IPS-18a (cell line): ENCODE data around the gene CAMK2G.
"Not testable (repeated sequence)": the region's sequence is repeated elsewhere in the genome, so short reads cannot be mapped to it uniquely, and the experiment has no call there.

ENCODE experiments used
- H3K27ac ChIP-seq: one replicate; pipeline ENCODE4 v1.5.1; 2013; ENCODE audit warnings: low read length
- H3K27me3 ChIP-seq: one replicate; pipeline ENCODE4 v1.6.1; 2013; ENCODE audit warnings: mild to moderate bottlenecking, low read length; ENCODE audit not compliant: control insufficient read depth, insufficient read depth
- H3K36me3 ChIP-seq: one replicate; pipeline ENCODE4 v1.6.1; 2013; ENCODE audit warnings: low read depth, low read length; ENCODE audit not compliant: control insufficient read depth
- H3K4me1 ChIP-seq: one replicate; pipeline ENCODE4 v1.6.1; 2013; ENCODE audit warnings: low read depth, low read length; ENCODE audit not compliant: control insufficient read depth
- H3K4me3 ChIP-seq: one replicate; pipeline ENCODE4 v1.5.1; 2013; ENCODE audit warnings: low read length
- H3K9ac ChIP-seq: one replicate; pipeline ENCODE4 v1.6.1; 2013; ENCODE audit warnings: mild to moderate bottlenecking, low read length, moderate library complexity
- H3K9me3 ChIP-seq: one replicate; pipeline ENCODE4 v1.6.1; 2013; ENCODE audit warnings: low read depth, low read length; ENCODE audit not compliant: control insufficient read depth

The CAMK2G gene

GRCh38 chr10:73899423-73899822, 25.1 kb upstream of the CAMK2G start:
- Histone ChIP-seq H3K4me3 (no peak overlapping the region), H3K27ac (no peak overlapping the region)

GRCh38 chr10:73898730-73899410, 24.5 kb upstream of the CAMK2G start:
- Histone ChIP-seq H3K4me3 (no peak overlapping the region), H3K9me3 (no peaks in the 10 kb centered on the region), H3K4me1 (no peaks in the 10 kb centered on the region), H3K27ac (no peak overlapping the region), H3K9ac (no peak overlapping the region), H3K36me3 (no peaks in the 10 kb centered on the region), H3K27me3 (no peaks in the 10 kb centered on the region)

More at GRCh38 chr10:73899423-73899822, 25.1 kb upstream of the CAMK2G start:
- H3K9me3 ChIP-seq = no peaks in the 10 kb centered on the region
- H3K36me3 ChIP-seq = no peaks in the 10 kb centered on the region
- H3K9ac ChIP-seq = no peak overlapping the region
- no peaks in the 10 kb centered on the region for H3K27me3 ChIP-seq
- no peaks in the 10 kb centered on the region for H3K4me1 ChIP-seq

- no peak overlapping the region for H3K9ac ChIP-seq
- no peak overlapping the region for H3K27ac ChIP-seq
- no peak overlapping the region for H3K4me3 ChIP-seq
- H3K27me3 ChIP-seq = no peaks in the 10 kb centered on the region
- H3K36me3 ChIP-seq = no peaks in the 10 kb centered on the region
- no peaks in the 10 kb centered on the region for H3K9me3 ChIP-seq
- no peaks in the 10 kb centered on the region for H3K4me1 ChIP-seq
Measured at GRCh38 chr10:73897693-73898092, 23.3 kb upstream of the CAMK2G start.

GRCh38 chr10:73895381-73895780, 21.0 kb upstream of the CAMK2G start:
- H3K27me3 ChIP-seq, H3K9me3 ChIP-seq, H3K4me3 ChIP-seq, H3K36me3 ChIP-seq, H3K4me1 ChIP-seq, H3K9ac ChIP-seq, H3K27ac ChIP-seq: not testable (repeated sequence)

- Histone ChIP-seq H3K4me3 (no peak overlapping the region), H3K9me3 (no peaks in the 10 kb centered on the region), H3K4me1 (no peaks in the 10 kb centered on the region), H3K36me3 (no peaks in the 10 kb centered on the region), H3K9ac (no peak overlapping the region), H3K27me3 (no peaks in the 10 kb centered on the region), H3K27ac (no peak overlapping the region)
Measured at GRCh38 chr10:73894245-73894971, 20.1 kb upstream of the CAMK2G start.

GRCh38 chr10:73893426-73893825, 19.1 kb upstream of the CAMK2G start:
- Histone ChIP-seq H3K4me1 (no peaks in the 10 kb centered on the region), H3K27me3 (no peaks in the 10 kb centered on the region), H3K4me3 (no peak overlapping the region), H3K9ac (no peak overlapping the region), H3K36me3 (no peaks in the 10 kb centered on the region), H3K9me3 (no peaks in the 10 kb centered on the region), H3K27ac (no peak overlapping the region)

- Histone ChIP-seq H3K4me3 (no peak overlapping the region), H3K9me3 (no peaks in the 10 kb centered on the region), H3K36me3 (no peaks in the 10 kb centered on the region), H3K27me3 (no peaks in the 10 kb centered on the region), H3K4me1 (no peaks in the 10 kb centered on the region), H3K9ac (no peak overlapping the region), H3K27ac (no peak overlapping the region)
Measured at GRCh38 chr10:73892310-73893030, 18.1 kb upstream of the CAMK2G start.

GRCh38 chr10:73891540-73891939, 17.2 kb upstream of the CAMK2G start:
- no peak overlapping the region for H3K4me3 ChIP-seq
- H3K9ac ChIP-seq = no peak overlapping the region
- peaks cover 1% of the 10 kb centered on the region for H3K4me1 ChIP-seq
- no peaks in the 10 kb centered on the region for H3K9me3 ChIP-seq
- H3K27me3 ChIP-seq = no peaks in the 10 kb centered on the region
- no peak overlapping the region for H3K27ac ChIP-seq
- no peaks in the 10 kb centered on the region for H3K36me3 ChIP-seq

- H3K4me1 ChIP-seq, H3K9me3 ChIP-seq, H3K27ac ChIP-seq, H3K27me3 ChIP-seq, H3K36me3 ChIP-seq, H3K4me3 ChIP-seq, H3K9ac ChIP-seq: not testable (repeated sequence)
Measured at GRCh38 chr10:73890830-73891229, 16.5 kb upstream of the CAMK2G start.

GRCh38 chr10:73890261-73890660, 15.9 kb upstream of the CAMK2G start:
- H3K9me3 ChIP-seq = no peaks in the 10 kb centered on the region
- H3K4me3 ChIP-seq = no peak overlapping the region
- peaks cover 5% of the 10 kb centered on the region for H3K4me1 ChIP-seq
- no peak overlapping the region for H3K9ac ChIP-seq
- no peaks in the 10 kb centered on the region for H3K27me3 ChIP-seq
- no peaks in the 10 kb centered on the region for H3K36me3 ChIP-seq
- H3K27ac ChIP-seq = no peak overlapping the region

GRCh38 chr10:73889416-73889815, 15.1 kb upstream of the CAMK2G start:
- H3K4me1 ChIP-seq = not testable (repeated sequence)

More at GRCh38 chr10:73889416-73889815, 15.1 kb upstream of the CAMK2G start:
- H3K9me3 ChIP-seq, H3K9ac ChIP-seq, H3K36me3 ChIP-seq, H3K4me3 ChIP-seq, H3K27ac ChIP-seq, H3K27me3 ChIP-seq: not testable (repeated sequence)
